Right atrium auricular region (tissue), 2 donors: ENCODE data around the gene ZNF219. TPM values are rescaled to one million over a fixed set of nuclear protein-coding genes. Genes with fewer than 3 reads are reported as not detected.

Source experiments
- DNase-seq: peaks from one replicate; pipeline ENCODE4 v3.0.0-alpha.2; 2019; ENCODE audit warnings: low spot score
- H3K27ac ChIP-seq, 2 donors: fragments of 200-600 bp; sonication (generic); 1 replicate in 1 of 2; 2 replicates in 1 of 2; pipeline ENCODE4 v1.5.1; 2016 to 2019
- H3K27me3 ChIP-seq, 2 donors: fragments of 200-600 bp; sonication (generic); one replicate each; pipeline versions ENCODE4 v1.5.1 to v1.6.0; 2017 to 2019
- H3K36me3 ChIP-seq: fragments of 200-600 bp; sonication (generic); one replicate; pipeline ENCODE4 v1.5.1; 2016
- H3K4me1 ChIP-seq, 2 donors: fragments of 200-600 bp; sonication (generic); one replicate each; pipeline versions ENCODE4 v1.5.1 to v1.6.0; 2017 to 2019
- H3K4me3 ChIP-seq, 2 donors: fragments of 200-600 bp; sonication (generic); 1 replicate in 1 of 2; 2 replicates in 1 of 2; pipeline ENCODE4 v1.5.1; 2017 to 2019; ENCODE audit warnings: mild to moderate bottlenecking in 1 of 2, moderate library complexity in 1 of 2
- H3K9me3 ChIP-seq, 2 donors: fragments of 200-600 bp; sonication (generic); one replicate each; pipeline ENCODE4 v1.5.1; 2019
- CTCF ChIP-seq, 2 donors: fragments of 200-600 bp; sonication (generic); IDR thresholded peaks; one replicate each; pipeline ENCODE4 v1.5.1; 2019; ENCODE audit warnings: antibody characterized with exemption in 2 of 2
- total RNA-seq, 2 donors: library from RNA; depleted of rRNA; stranded (reverse); fragments of >200 nt; gene quantifications; one replicate each; pipeline ENCODE4 v1.1.0, GENCODE V29; 2016

ZNF219 gene
- total RNA-seq, 2 donors from 2014 or later: 49.7 to 66.6 TPM

DNA sequence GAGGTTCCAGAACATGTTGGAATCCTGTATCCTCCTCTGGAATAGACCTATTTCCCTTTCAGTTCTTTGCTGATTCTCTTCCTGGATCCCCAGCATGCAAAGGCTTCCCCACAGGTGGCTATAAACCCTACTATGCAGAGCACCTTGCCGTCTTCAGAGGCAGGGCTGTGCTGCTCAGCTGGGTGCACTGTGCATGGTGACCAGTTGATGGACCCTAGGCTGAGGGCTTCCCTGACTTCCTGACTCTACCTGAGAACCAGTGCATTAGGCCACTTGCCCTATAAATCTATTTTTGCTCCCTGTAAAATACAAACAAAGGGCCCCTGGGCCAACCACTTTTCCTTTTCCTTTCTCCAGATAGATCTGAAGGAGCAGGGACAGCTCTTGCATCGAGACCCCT, 14.1 kb downstream of the ZNF219 start:
- Histone ChIP-seq H3K4me1 (peaks cover 0 to 13% of the 10 kb centered on the region in 2 donors), H3K36me3 (peaks cover 77% of the 10 kb centered on the region), H3K27me3 (no peaks in the 10 kb centered on the region), H3K4me3 (no peak overlapping the region), H3K27ac (no peak overlapping the region), H3K9me3 (no peaks in the 10 kb centered on the region)
- DNase-seq: no peak
- TF ChIP-seq CTCF (IDR thresholded peaks at IDR 0.05): no peak

GRCh38 chr14:21083565-21084325, 14.7 kb downstream of the ZNF219 start:
- H3K27me3 ChIP-seq: no peaks in the 10 kb centered on the region
- no peak overlapping the region for H3K27ac ChIP-seq
- peaks cover 0 to 13% of the 10 kb centered on the region in 2 donors for H3K4me1 ChIP-seq
- TF ChIP-seq CTCF (IDR thresholded peaks at IDR 0.05): no peak
- peaks cover 78% of the 10 kb centered on the region for H3K36me3 ChIP-seq
- H3K9me3 ChIP-seq: no peaks in the 10 kb centered on the region
- no peak overlapping the region for H3K4me3 ChIP-seq
- no peak for DNase-seq

GRCh38 chr14:21081521-21082142, 16.8 kb downstream of the ZNF219 start:
- Histone ChIP-seq H3K27me3 (no peaks in the 10 kb centered on the region), H3K4me1 (peaks cover 0 to 9% of the 10 kb centered on the region in 2 donors), H3K27ac (no peak overlapping the region), H3K4me3 (no peak overlapping the region), H3K36me3 (peaks cover 91% of the 10 kb centered on the region), H3K9me3 (no peaks in the 10 kb centered on the region)
- DNase-seq: no peak
- TF ChIP-seq CTCF (IDR thresholded peaks at IDR 0.05): no peak

- Histone ChIP-seq H3K9me3 (no peaks in the 10 kb centered on the region), H3K27ac (no peak overlapping the region), H3K4me1 (no peaks in the 10 kb centered on the region), H3K4me3 (no peak overlapping the region), H3K27me3 (no peaks in the 10 kb centered on the region), H3K36me3 (peaks cover 80% of the 10 kb centered on the region)
- no peak for TF ChIP-seq CTCF (IDR thresholded peaks at IDR 0.05)
- DNase-seq: no peak
Observed at GRCh38 chr14:21078726-21079125, 19.7 kb downstream of the ZNF219 start.

DNA sequence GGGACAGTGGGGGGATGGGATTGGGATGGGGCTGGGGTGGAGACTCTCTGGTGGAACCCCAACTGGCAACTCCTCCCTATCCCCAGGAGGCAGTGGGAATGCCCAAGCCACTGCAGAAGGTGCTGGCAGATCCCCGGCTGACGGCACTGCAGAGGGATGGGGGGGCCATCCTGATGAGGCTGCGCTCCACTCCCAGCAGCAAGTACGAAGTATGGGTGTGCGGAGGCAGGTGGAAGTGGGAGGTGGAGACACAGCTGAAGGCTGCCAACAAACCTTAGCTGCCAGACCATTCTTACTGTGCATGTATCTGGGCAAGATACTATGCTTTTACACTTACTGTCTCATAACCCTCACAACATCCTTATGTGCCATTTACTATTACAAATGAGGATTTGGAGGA, 20.2 kb downstream of the ZNF219 start:
- Histone ChIP-seq H3K9me3 (no peaks in the 10 kb centered on the region), H3K4me3 (no peak overlapping the region), H3K27ac (no peak overlapping the region), H3K27me3 (no peaks in the 10 kb centered on the region), H3K36me3 (peaks cover 76% of the 10 kb centered on the region), H3K4me1 (no peaks in the 10 kb centered on the region)
- TF ChIP-seq CTCF (IDR thresholded peaks at IDR 0.05): no peak
- DNase-seq: no peak
